NT2/D1 (cell line): ENCODE results near the gene AMPH.

ENCODE experiments used
- YY1 ChIP-seq: IDR thresholded peaks from 2 replicates; pipeline ENCODE4 v1.6.1; 2011; ENCODE audit not compliant: insufficient read length, insufficient read depth
- ZNF274 ChIP-seq: IDR thresholded peaks from 2 replicates; pipeline ENCODE4 v1.6.1; 2011; ENCODE audit warnings: mild to moderate bottlenecking, low read depth, low read length

DNA sequence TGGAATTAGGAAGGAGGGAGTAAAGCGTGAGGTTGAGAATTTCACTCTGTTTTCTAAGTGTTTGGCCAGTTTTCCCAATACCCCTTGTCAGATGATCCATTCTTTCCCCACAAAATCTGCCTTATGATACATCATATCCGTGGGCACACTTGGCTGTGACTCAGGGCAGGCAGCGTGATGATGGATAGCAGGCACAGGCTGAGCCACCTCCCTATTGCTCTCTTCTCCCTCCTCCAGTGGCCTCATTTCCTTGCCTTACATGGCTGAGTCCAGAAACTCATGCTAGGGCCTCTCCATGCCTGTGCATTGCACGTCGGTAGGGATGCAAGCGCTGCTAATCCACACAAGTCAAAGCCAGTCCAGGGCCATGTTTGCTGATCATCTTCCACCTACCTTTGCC lies 128.3 kb downstream of the AMPH start:
- no peak for TF ChIP-seq ZNF274
- no peak for TF ChIP-seq YY1
